SK-N-MC (cell line): ENCODE measurements around the gene SYNPO.

Source experiments
- EZH2 ChIP-seq: fragments of 200-600 bp; sonication (generic); IDR thresholded peaks from one replicate; pipeline ENCODE4 v1.6.1; 2017; ENCODE audit warnings: antibody characterized with exemption
- POLR2AphosphoS5 ChIP-seq: IDR thresholded peaks from 2 replicates; pipeline ENCODE4 v1.6.1; 2012; ENCODE audit warnings: mild to moderate bottlenecking, low read depth, low read length, borderline replicate concordance

- TF ChIP-seq POLR2AphosphoS5 (no peak), EZH2 (no peak)
Measured at GRCh38 chr5:150604894-150605440, 35.5 kb upstream of the SYNPO start.
